KMS-11 (cell line): ENCODE data around the gene INO80D.
"Not testable (repeated sequence)": the region's sequence is repeated elsewhere in the genome, so short reads cannot be mapped to it uniquely, and the experiment has no call there.

ENCODE experiments used
- H2AFZ ChIP-seq: fragments of 200-600 bp; sonication (generic); 2 replicates; pipeline ENCODE4 v1.6.1; 2016; ENCODE audit warnings: antibody characterized with exemption, mixed run types, low read depth
- H3K27ac ChIP-seq: fragments of 200-600 bp; sonication (generic); 2 replicates; pipeline ENCODE4 v1.6.1; 2016; ENCODE audit warnings: mild to moderate bottlenecking, mixed run types
- H3K27me3 ChIP-seq: fragments of 200-600 bp; sonication (generic); 2 replicates; pipeline ENCODE4 v1.6.1; 2017; ENCODE audit warnings: mild to moderate bottlenecking, low read depth, mixed run types, moderate library complexity; ENCODE audit not compliant: insufficient read depth
- H3K36me3 ChIP-seq: fragments of 200-600 bp; sonication (generic); 2 replicates; pipeline ENCODE4 v1.6.1; 2017; ENCODE audit warnings: mild to moderate bottlenecking, mixed run types; ENCODE audit not compliant: insufficient read depth
- H3K4me1 ChIP-seq: fragments of 200-600 bp; sonication (generic); 2 replicates; pipeline ENCODE4 v1.6.1; 2016; ENCODE audit warnings: mild to moderate bottlenecking, low read depth, mixed run types; ENCODE audit not compliant: poor library complexity, severe bottlenecking
- H3K4me2 ChIP-seq: fragments of 200-600 bp; sonication (generic); 2 replicates; pipeline ENCODE4 v1.7.0; 2016; ENCODE audit warnings: mild to moderate bottlenecking, mixed run types
- H3K4me3 ChIP-seq: fragments of 200-600 bp; sonication (generic); IDR thresholded peaks from 2 replicates; pipeline ENCODE4 v1.6.1; 2017; ENCODE audit warnings: low read depth, low read length, mixed read lengths; ENCODE audit not compliant: insufficient read depth
- H3K79me2 ChIP-seq: fragments of 200-600 bp; sonication (generic); 2 replicates; pipeline ENCODE4 v1.6.1; 2016; ENCODE audit warnings: low read depth, mixed run types; ENCODE audit not compliant: insufficient read depth
- H3K9ac ChIP-seq: fragments of 200-600 bp; sonication (generic); 2 replicates; pipeline ENCODE4 v1.6.1; 2016; ENCODE audit warnings: mild to moderate bottlenecking, mixed run types
- H4K20me1 ChIP-seq: fragments of 200-600 bp; sonication (generic); 2 replicates; pipeline ENCODE4 v1.6.1; 2016; ENCODE audit warnings: mild to moderate bottlenecking, mixed run types; ENCODE audit not compliant: insufficient read depth
- CTCF ChIP-seq: fragments of 200-600 bp; sonication (generic); conservative IDR thresholded peaks from 2 replicates; pipeline ENCODE4 v1.6.1; 2017; ENCODE audit warnings: low read depth, mild to moderate bottlenecking, antibody characterized with exemption, low read length, moderate library complexity, mixed read lengths

The INO80D gene

DNA sequence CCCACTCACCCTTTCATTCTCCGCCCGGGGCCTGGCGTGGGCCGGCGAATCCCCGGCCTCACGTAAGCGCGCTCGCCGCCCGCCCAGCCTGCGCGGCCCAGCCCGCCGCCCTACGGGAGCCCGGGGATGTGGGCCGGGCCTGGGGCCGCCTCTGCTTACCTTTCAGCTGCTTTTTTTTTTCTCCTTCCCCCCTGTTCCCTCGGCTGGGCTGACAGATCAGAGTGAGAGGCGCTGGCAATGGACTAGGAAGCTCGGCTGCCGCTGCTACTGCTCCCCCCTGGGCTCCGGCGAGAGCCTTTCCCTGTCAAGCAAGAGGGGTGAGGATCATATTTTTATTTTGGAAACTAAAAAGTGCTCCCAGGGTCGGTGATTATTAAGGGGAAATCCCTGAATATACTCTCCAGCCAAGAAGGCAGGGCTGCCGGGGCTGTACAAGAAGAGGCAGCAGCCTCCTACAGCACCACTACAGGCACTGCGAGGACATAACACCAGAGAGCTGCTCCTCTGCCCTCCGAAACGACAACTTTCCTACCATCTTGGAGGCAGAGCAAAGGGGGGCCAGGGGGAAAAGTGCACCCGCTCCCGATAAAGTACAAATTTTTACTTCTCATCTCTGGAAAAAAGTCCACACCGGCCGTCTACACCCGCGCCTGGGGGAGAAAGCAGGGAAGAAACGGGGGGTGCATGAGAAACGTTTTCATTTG lies at the start of gene INO80D:
TSS of gene INO80D (minus strand) at position 433 of the 704 bp plus-strand sequence. CDS start 23,158 bp downstream, outside the sequence.
- Histone ChIP-seq H3K4me2 (peak within 1 kb of the TSS; percentile 99), H3K9ac (peak within 1 kb of the TSS; percentile 99), H3K27ac (peak within 1 kb of the TSS; percentile 93), H4K20me1 (peaks cover 5% of the 10 kb centered on the region), H3K4me3 (peak within 1 kb of the TSS; percentile 67), H3K4me1 (peaks cover 23% of the 10 kb centered on the region), H3K79me2 (peaks cover 55% of the 10 kb centered on the region), H2AFZ (peak within 1 kb of the TSS; percentile 84), H3K27me3 (no peaks in the 10 kb centered on the region), H3K36me3 (no peaks in the 10 kb centered on the region)
- peak; percentile 60 for TF ChIP-seq CTCF

DNA sequence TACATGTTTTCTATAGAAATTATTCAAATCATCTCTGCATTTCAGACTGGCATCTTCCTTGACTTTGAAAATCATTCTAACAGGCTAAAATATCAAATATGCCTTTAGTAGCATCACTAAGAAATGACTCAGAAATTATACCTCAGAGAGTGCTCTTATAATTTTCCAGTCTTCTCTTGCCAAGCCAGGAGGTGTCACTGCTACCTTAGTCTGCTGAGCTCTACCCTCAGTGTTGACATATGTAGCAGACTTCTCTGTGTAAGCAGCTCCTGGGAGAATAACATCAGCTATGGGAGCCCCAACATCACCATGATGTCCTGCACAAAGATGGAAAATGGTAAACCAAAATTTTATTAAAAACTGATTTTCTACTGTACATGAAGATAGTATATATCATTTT lies 41.7 kb upstream of the INO80D start:
- Histone ChIP-seq H3K4me2 (no peak overlapping the region), H3K27me3 (no peaks in the 10 kb centered on the region), H3K79me2 (no peaks in the 10 kb centered on the region), H3K4me3 (no peak overlapping the region), H3K27ac (no peak overlapping the region), H3K9ac (no peak overlapping the region), H3K4me1 (peaks cover 4% of the 10 kb centered on the region), H4K20me1 (no peaks in the 10 kb centered on the region), H3K36me3 (peaks cover 3% of the 10 kb centered on the region; the same call in 1 of the 2 replicates), H2AFZ (no peak overlapping the region)
- 0 out of 2 replicates have a peak, but pooled peaks have one; percentile 18 for TF ChIP-seq CTCF

DNA sequence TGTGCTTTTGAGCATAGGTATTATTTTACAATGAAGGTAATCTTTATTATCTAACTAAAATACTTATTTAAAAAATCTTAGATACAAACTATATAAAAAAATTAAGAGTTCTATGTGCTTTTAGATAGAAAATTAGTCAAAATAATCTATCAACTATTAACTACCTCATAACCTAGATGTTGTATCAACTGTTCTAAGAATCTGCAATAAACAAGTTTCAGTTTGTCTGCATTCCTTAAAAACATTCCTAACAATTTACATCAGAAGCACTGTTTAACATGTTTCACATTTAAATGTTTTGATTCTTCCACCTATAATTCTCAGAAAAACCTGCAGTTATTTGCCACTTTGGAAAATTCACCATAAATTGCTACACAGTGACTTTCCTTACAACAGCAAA lies 39.9 kb upstream of the INO80D start:
- H2AFZ ChIP-seq, result no peak overlapping the region
- no peak for TF ChIP-seq CTCF
- H3K36me3 ChIP-seq, result peaks cover 5% of the 10 kb centered on the region; the same call in 1 of the 2 replicates
- H3K27ac ChIP-seq, result no peak overlapping the region
- no peak overlapping the region for H3K4me2 ChIP-seq
- H4K20me1 ChIP-seq, result no peaks in the 10 kb centered on the region
- H3K27me3 ChIP-seq, result no peaks in the 10 kb centered on the region
- H3K4me1 ChIP-seq, result peaks cover 4% of the 10 kb centered on the region
- H3K9ac ChIP-seq, result no peak overlapping the region
- H3K4me3 ChIP-seq, result no peak overlapping the region
- H3K79me2 ChIP-seq, result no peaks in the 10 kb centered on the region

GRCh38 chr2:206122569-206122968 lies 36.6 kb upstream of the INO80D start:
- not testable (repeated sequence) for H3K4me3 ChIP-seq, H4K20me1 ChIP-seq, H3K9ac ChIP-seq, H3K79me2 ChIP-seq, H3K4me1 ChIP-seq, H3K27me3 ChIP-seq, H2AFZ ChIP-seq, H3K27ac ChIP-seq, H3K36me3 ChIP-seq, H3K4me2 ChIP-seq

- no peak overlapping the region for H3K27ac ChIP-seq
- no peak overlapping the region for H3K4me2 ChIP-seq
- H3K9ac ChIP-seq, result no peak overlapping the region
- no peak overlapping the region for H2AFZ ChIP-seq
- no peaks in the 10 kb centered on the region for H3K4me1 ChIP-seq
- no peaks in the 10 kb centered on the region for H3K27me3 ChIP-seq
- 0 out of 2 replicates have a peak, but pooled peaks cover 2% of the 10 kb centered on the region for H3K36me3 ChIP-seq
- no peaks in the 10 kb centered on the region for H3K79me2 ChIP-seq
- no peak overlapping the region for H3K4me3 ChIP-seq
- TF ChIP-seq CTCF, result no peak
- H4K20me1 ChIP-seq, result no peaks in the 10 kb centered on the region
These were observed 30.3 kb upstream of the INO80D start for GRCh38 chr2:206116278-206116677.
